ENCODE data around the gene GNG13. TPM values are rescaled to one million over a fixed set of nuclear protein-coding genes. Genes with fewer than 3 reads are reported as not detected.

The GNG13 gene
- polyA plus RNA-seq, 1 donor from 2014 or later, result not detected

DNA sequence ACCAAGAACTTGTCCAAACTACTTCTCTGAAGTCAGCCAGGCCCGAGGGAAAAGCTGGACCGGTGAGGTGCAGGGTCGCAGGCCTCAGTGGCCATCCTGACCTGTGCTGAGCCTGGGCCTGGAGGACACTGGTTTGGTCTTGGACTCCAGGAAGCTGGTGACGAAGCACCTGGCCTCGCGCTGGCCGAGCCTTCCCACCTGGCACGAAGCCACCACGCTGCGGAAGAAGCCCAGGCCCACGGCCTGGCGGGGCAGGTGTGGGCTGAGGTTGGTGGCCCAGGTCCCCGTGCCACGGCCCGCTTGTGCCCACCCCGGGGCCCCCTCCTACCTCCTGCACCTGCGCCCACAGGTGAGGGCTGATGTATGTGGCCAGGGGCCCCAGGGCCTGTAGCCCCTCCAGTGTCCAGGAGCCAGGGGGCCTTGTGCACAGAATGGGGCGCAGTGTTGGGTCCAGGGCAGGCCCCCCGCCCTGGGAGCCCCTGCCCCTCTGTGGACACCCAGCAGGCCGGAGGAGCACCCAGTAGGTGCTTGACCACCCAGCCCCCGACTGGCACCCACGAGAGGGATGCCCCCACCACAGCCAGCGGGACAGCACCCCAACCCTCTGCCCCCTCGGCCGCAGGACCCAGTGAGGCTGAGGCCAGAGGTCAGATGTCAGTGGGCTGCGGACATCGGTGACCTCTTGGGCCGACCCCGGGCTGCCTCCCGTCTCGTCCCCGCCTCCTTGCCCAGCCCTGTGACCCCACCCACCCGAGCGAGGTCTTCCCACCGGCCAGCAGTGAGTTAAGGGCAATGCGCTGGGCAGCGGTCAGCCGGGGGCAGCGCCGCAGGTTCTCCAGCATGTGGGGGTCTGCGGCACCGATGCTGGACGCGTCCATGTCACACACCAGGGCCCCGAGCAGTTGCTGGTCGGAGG, 26.2 kb downstream of the GNG13 start:
- peaks cover 0 to 2% (median 0%) of the 10 kb centered on the region in 3 donors for H3K4me1 Mint-ChIP-seq
- no peaks in the 10 kb centered on the region for H3K9me3 Mint-ChIP-seq
- H3K4me3 Mint-ChIP-seq, result no peak overlapping the region
- H3K36me3 Mint-ChIP-seq, result no peaks in the 10 kb centered on the region
- H3K27ac Mint-ChIP-seq, result no peak overlapping the region
- H3K27me3 Mint-ChIP-seq, result peaks cover 7% of the 10 kb centered on the region

DNA sequence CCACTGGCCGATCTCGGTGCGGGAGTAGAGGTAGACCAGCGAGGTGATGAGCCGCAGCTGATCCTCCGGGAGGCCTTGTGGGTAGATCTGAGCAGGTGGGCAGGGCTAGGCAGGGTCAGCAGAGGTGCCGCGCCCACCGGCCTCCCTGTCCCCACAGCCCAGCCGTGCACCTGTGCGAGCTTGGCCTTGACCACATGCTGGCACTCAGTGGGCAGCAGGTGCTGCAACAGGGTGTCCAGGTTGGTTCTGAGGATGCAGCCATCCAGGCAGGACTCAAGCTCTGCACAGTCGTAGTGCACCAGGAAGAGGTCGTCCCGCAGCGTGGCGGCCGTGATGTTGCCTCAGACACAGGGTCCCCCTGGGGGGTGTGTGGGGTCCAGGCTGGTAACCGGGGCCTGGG, 27.6 kb downstream of the GNG13 start:
- Mint-ChIP-seq H3K9me3 (no peaks in the 10 kb centered on the region), H3K4me1 (peaks cover 0 to 2% (median 0%) of the 10 kb centered on the region in 3 donors), H3K36me3 (no peaks in the 10 kb centered on the region), H3K27me3 (peaks cover 6% of the 10 kb centered on the region), H3K27ac (no peak overlapping the region), H3K4me3 (no peak overlapping the region)

DNA sequence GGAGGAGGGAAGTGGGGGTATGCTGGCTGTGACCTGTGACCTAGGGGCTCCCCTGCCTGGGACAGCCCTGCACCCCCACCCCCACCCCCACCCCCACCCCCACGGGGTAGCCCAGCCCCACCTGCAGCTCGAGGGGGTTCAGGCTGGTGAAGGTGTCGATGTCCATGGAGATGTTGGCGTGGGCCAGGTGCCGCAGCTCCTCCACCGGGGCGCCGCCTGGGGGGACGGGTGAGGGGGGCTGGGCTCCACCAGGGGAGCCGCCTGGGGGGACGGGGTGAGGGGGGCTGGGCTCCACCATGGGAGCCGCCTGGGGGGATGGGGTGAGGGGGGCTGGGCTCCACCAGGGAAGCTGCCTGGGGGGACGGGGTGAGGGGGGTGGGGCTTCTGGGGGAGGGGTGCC, 30.1 kb downstream of the GNG13 start:
- no peaks in the 10 kb centered on the region for H3K36me3 Mint-ChIP-seq
- no peaks in the 10 kb centered on the region for H3K4me1 Mint-ChIP-seq
- H3K9me3 Mint-ChIP-seq, result no peaks in the 10 kb centered on the region
- no peak overlapping the region for H3K4me3 Mint-ChIP-seq
- H3K27ac Mint-ChIP-seq, result no peak overlapping the region
- no peaks in the 10 kb centered on the region for H3K27me3 Mint-ChIP-seq

DNA sequence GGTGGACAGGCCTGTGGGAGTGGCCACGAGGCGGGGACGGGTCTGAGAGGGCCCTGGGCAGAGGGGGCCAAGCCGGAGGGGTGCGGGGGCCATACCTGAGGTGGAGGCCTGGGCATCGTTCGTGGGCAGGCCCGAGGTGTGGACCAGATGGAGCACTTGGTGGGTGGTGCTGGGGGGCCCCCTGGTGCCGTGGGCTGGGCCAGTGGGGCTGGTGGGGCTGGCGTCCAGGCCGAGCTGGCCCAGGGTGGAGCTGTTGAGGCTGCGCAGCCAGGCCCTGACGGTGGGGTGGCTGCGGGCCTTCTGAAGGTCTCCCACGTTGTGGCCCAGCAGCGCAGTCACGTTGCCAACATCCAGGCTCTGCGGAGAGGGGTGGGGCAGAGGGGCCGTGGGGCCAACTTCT, 30.6 kb downstream of the GNG13 start:
- no peaks in the 10 kb centered on the region for H3K36me3 Mint-ChIP-seq
- H3K4me3 Mint-ChIP-seq, result no peak overlapping the region
- H3K27me3 Mint-ChIP-seq, result no peaks in the 10 kb centered on the region
- H3K4me1 Mint-ChIP-seq, result no peaks in the 10 kb centered on the region
- no peaks in the 10 kb centered on the region for H3K9me3 Mint-ChIP-seq
- no peak overlapping the region for H3K27ac Mint-ChIP-seq

DNA sequence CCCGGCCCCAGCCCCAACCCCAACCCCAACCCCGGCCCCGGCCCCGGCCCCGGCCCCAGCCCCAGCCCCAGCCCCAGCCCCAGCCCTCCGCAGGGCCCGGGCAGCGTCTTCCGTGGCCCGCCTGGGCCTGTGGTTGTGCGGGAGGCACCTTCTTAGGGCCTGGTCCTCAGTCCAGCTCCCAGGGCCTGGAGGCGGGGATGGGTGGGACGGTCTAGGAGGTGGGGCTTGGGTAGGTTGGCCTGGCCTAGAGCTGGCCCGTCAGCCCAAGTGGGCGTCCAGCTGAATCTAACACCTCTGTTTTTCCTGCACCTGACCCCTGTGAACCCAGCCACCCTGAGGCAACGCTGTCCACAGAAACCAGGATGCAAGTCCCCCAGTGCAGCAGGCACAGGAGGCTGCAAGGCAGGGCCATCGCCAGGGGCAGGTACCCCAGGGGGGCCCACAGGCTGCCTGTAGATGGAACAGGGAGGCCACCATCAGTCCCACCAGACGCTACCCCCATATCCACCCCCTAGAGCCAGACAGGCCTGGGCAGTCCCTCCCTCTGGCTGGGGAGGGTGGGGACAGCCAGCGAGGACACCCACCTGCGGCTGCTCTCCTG, 31.2 kb downstream of the GNG13 start:
- H3K27ac Mint-ChIP-seq, result no peak overlapping the region
- H3K27me3 Mint-ChIP-seq, result no peaks in the 10 kb centered on the region
- no peak overlapping the region for H3K4me3 Mint-ChIP-seq
- no peaks in the 10 kb centered on the region for H3K4me1 Mint-ChIP-seq
- H3K9me3 Mint-ChIP-seq, result no peaks in the 10 kb centered on the region
- no peaks in the 10 kb centered on the region for H3K36me3 Mint-ChIP-seq

DNA sequence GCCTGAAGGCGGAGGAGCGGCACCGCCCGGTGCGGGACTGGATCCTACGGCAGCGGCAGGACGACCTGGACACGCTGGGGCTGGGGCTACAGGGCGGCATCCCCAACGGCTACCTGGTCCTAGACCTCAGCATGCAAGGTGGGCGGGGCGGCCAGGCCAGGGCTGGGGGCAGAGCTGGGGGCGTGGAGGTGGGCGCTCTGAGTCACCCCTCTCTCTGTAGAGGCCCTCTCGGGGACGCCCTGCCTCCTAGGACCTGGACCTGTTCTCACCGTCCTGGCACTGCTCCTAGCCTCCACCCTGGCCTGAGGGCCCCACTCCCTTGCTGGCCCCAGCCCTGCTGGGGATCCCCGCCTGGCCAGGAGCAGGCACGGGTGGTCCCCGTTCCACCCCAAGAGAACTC, 32.1 kb downstream of the GNG13 start:
- Mint-ChIP-seq H3K9me3 (no peaks in the 10 kb centered on the region), H3K4me1 (no peaks in the 10 kb centered on the region), H3K36me3 (no peaks in the 10 kb centered on the region), H3K27me3 (peaks cover 2% of the 10 kb centered on the region), H3K4me3 (no peak overlapping the region), H3K27ac (no peak overlapping the region)

DNA sequence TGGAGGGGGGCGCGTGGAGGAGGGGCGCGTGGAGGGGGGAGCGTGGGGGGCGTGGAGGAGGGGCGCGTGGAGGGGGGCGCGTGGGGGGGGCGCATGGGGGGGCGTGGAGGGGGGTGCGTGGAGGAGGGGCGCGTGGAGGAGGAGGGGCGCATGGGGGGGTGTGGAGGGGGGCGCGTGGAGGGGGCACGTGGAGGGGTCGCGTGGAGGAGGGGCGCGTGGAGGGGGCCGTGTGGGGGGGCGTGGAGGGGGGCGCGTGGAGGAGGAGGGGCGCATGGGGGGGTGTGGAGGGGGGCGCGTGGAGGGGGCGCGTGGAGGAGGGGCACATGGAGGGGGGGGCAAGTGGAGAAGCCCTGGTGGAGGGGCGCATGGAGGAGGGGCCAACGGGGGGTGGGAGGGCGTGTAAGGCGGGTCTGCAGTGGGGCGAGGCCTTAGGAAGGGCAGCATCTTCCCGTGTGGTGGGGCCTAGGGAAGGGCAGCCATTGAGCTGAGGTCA, 32.7 kb downstream of the GNG13 start:
- Mint-ChIP-seq H3K4me3 (no peak overlapping the region), H3K27me3 (peaks cover 2% of the 10 kb centered on the region), H3K9me3 (no peaks in the 10 kb centered on the region), H3K36me3 (no peaks in the 10 kb centered on the region), H3K4me1 (no peaks in the 10 kb centered on the region), H3K27ac (no peak overlapping the region)

DNA sequence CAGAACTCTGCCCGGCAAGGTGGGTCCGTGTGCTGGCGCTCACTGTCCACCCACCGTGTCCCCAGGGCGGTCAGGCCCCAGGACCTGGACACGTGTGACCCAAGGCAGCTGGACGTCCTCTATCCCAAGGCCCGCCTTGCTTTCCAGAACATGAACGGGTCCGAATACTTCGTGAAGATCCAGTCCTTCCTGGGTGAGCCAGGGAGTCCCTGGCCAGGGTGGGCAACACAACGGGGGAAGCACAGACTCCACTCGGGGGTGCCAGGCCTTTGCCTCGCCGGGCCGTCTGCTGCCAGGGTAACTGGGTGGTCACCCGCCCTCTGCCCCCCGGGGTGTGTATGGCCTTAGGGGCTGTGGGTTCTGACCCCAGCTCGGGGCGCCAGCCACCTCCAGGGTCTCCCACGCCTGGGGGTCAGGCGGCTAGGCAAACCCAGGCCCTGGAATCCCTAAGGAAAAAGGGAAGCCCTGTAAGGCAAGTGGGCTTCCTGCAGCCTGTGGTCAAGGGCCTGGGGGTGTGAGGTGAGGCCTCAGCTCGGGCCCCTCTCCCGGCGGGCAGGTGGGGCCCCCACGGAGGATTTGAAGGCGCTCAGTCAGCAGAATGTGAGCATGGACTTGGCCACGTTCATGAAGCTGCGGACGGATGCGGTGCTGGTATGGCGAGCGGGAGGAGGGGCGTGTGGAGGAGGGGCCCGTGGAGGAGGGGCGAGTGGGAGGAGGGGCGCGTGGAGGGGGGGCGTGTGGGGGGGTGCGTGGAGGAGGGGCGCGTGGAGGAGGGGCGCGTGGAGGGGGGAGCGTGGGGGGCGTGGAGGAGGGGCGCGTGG, 33.5 kb downstream of the GNG13 start:
- Mint-ChIP-seq H3K36me3 (no peaks in the 10 kb centered on the region), H3K4me1 (no peaks in the 10 kb centered on the region), H3K27me3 (peaks cover 2% of the 10 kb centered on the region), H3K9me3 (no peaks in the 10 kb centered on the region), H3K4me3 (no peak overlapping the region), H3K27ac (no peak overlapping the region)

DNA sequence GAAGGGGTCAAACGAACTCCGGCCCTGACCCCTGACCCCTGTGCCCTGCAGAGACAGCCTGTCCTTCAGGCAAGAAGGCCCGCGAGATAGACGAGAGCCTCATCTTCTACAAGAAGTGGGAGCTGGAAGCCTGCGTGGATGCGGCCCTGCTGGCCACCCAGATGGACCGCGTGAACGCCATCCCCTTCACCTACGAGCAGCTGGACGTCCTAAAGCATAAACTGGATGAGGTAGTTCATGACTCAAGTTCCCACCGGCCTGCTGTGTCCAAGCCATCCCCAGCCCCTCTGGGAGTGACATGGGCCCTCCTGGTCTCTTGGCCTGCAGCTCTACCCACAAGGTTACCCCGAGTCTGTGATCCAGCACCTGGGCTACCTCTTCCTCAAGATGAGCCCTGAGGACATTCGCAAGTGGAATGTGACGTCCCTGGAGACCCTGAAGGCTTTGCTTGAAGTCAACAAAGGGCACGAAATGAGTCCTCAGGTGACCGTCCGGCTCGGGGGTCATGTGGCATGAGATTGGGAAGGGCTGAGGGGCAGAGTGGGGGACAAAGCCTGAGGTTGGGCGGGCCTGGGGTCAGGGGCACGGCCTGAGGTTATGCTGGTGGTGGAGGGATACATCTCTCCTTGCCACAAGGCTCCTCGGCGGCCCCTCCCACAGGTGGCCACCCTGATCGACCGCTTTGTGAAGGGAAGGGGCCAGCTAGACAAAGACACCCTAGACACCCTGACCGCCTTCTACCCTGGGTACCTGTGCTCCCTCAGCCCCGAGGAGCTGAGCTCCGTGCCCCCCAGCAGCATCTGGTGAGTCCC, 34.3 kb downstream of the GNG13 start:
- H3K27ac Mint-ChIP-seq, result no peak overlapping the region
- no peaks in the 10 kb centered on the region for H3K4me1 Mint-ChIP-seq
- peaks cover 2% of the 10 kb centered on the region for H3K27me3 Mint-ChIP-seq
- H3K9me3 Mint-ChIP-seq, result no peaks in the 10 kb centered on the region
- H3K4me3 Mint-ChIP-seq, result no peak overlapping the region
- no peaks in the 10 kb centered on the region for H3K36me3 Mint-ChIP-seq

DNA sequence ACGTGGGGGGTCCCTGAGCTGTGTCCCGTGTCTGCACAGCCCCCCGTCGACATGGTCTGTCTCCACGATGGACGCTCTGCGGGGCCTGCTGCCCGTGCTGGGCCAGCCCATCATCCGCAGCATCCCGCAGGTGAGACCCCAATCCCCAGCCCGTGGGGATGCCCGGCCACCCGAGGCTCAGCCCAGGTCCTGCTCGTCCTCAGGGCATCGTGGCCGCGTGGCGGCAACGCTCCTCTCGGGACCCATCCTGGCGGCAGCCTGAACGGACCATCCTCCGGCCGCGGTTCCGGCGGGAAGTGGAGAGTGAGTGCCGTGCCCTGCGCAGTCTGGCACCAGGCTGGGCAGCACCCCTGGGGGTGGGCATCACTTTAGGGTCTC, 35.1 kb downstream of the GNG13 start:
- Mint-ChIP-seq H3K9me3 (no peaks in the 10 kb centered on the region), H3K36me3 (no peaks in the 10 kb centered on the region), H3K27ac (no peak overlapping the region), H3K4me3 (no peak overlapping the region), H3K4me1 (no peaks in the 10 kb centered on the region), H3K27me3 (peaks cover 2% of the 10 kb centered on the region)

DNA sequence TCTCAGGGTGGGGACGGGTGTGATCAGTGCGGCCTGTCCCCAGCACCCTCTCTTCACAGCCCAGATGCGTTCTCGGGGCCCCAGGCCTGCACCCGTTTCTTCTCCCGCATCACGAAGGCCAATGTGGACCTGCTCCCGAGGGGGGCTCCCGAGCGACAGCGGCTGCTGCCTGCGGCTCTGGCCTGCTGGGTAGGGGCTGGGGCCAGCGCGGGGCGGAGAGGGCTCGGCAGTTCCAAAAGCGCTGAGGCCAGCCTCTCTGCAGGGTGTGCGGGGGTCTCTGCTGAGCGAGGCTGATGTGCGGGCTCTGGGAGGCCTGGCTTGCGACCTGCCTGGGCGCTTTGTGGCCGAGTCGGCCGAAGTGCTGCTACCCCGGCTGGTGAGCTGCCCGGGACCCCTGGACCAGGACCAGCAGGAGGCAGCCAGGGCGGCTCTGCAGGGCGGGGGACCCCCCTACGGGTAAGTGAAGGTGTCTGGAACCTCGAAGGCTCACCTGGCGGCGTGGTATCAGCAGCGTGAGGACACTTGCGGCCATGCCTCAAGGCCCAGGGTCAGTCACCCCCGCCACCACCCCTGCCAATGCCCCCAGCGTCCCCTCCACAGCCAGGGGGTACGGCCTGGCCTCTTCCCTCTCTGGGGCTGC, 35.6 kb downstream of the GNG13 start:
- peaks cover 2% of the 10 kb centered on the region for H3K27me3 Mint-ChIP-seq
- no peak overlapping the region for H3K4me3 Mint-ChIP-seq
- H3K9me3 Mint-ChIP-seq, result no peaks in the 10 kb centered on the region
- H3K4me1 Mint-ChIP-seq, result no peaks in the 10 kb centered on the region
- H3K36me3 Mint-ChIP-seq, result no peaks in the 10 kb centered on the region
- no peak overlapping the region for H3K27ac Mint-ChIP-seq

DNA sequence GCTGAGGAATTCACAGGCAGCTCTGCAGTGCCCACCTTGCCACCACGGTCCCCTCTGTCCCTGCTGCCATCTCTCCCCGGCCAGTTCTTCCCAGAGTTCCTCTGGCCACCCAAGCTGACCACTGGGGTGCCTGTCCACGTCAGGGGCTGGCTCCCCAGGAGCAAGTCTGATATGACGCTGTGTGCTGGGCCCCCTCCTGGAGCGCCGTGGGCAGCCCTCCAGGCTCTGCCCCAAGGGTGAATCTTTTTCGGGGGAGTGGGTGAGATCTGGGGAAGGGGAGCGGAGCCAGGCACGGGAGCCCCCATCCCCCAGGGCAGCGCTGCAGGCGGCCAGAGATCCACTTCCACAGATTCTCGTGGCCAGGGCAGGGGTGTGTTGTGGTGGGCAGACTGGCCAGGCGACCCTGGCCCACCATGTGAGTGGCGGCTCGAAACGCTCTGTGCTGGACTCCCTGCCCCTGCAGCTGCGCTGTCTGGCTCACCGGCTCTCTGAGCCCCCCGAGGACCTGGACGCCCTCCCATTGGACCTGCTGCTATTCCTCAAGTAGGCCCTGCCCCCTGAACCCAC, 36.3 kb downstream of the GNG13 start:
- Mint-ChIP-seq H3K4me3 (no peak overlapping the region), H3K27ac (no peak overlapping the region), H3K4me1 (no peaks in the 10 kb centered on the region), H3K36me3 (no peaks in the 10 kb centered on the region), H3K27me3 (peaks cover 2% of the 10 kb centered on the region), H3K9me3 (no peaks in the 10 kb centered on the region)

DNA sequence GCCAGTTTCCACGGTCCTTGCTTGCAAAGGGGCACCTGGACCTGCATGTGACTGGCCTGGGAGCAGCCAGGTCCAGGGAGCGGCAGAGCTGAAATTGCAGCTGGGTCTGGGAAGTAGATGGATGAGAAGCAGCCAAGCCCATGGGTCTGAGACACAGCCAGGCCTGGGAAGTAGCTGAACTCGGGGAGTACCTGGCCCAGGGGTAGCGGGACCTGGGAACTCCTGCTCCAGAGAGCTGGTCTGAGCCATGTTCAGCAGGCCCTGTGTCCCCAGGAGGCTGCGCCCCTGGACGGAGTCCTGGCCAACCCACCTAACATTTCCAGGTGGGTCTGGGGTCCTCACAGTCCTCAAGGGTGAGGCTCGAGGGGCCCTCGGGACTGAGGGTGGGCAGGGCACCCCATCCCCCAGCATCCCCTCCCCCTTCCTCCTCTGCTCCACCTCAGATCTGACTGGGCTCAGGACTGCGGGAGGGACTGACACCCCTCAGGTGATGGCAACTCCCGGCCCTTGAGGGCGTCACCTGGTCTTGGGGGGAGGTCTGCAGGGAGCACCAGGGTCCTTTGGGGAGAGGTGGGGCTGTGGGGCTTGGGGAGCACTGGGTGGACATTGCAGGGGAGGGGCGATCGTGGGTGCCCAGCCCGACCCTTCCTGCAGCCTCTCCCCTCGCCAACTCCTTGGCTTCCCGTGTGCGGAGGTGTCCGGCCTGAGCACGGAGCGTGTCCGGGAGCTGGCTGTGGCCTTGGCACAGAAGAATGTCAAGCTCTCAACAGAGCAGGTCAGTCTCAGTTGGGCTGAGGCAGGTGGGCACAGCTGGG, 37.0 kb downstream of the GNG13 start:
- Mint-ChIP-seq H3K9me3 (no peaks in the 10 kb centered on the region), H3K4me3 (no peak overlapping the region), H3K27ac (no peak overlapping the region), H3K4me1 (no peaks in the 10 kb centered on the region), H3K27me3 (peaks cover 2% of the 10 kb centered on the region), H3K36me3 (no peaks in the 10 kb centered on the region)

All from IgD-negative memory B cell (primary cell).